D721Med (cell line): Measurements from ENCODE around the gene TANGO6.

Source experiments
- DNase-seq: peaks from one replicate; pipeline ENCODE4 v3.0.0; 2011; ENCODE audit warnings: low spot score; ENCODE audit not compliant: insufficient read length
- FAIRE-seq: peaks from 2 replicates; lab custom pipeline; 2011; peaks lifted over from hg19 to GRCh38; lab: Jason Lieb, UNC
- CTCF ChIP-seq: IDR thresholded peaks from 2 replicates; pipeline ENCODE4 v1.5.1; 2012; ENCODE audit warnings: mild to moderate bottlenecking, control low read depth; ENCODE audit not compliant: insufficient read depth; ENCODE audit errors: missing control alignments

TANGO6 gene

GRCh38 chr16:69114346-69114975 lies 271.1 kb downstream of the TANGO6 start:
- DNase-seq: no peak
- no peak for FAIRE-seq
- no peak for TF ChIP-seq CTCF

DNA sequence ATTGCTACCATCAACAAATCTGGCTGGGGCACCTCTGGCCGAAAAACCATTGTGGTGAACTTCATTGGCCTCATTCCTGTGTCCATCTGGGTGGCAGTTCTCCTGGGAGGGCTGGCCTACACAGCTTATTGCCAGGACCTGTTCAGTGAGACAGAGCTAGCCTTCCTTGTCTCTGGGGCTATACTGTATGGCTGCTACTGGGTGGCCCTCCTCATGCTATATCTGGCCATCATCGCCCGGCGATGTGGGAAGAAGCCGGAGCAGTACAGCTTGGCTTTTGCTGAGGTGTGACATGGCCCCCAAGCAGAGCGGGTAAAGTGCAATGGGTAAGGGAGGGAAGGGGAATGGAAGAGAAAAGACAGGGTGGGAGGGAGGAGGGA lies 271.6 kb downstream of the TANGO6 start:
- FAIRE-seq: no peak
- no peak for TF ChIP-seq CTCF
- DNase-seq: no peak

DNA sequence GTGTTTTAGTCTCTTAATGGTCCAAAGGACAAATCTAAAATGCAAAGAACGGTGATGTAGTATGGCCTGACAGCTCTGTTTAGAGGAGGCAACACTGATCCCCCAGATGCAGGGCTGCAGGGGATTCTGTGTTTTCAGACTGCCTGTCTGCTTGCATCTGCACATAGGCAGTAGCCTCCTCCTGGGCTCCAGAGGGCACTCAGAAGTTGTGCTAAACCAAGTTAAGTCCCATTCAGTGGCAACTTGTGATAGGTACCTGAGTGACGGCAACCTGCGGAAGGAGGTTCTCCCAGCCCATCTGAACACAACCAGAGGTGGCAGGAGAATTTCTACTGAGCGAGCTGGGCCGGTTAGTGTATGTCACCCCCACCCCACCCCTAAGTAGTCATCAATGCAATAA lies 272.0 kb downstream of the TANGO6 start:
- DNase-seq (no peak), FAIRE-seq (no peak)
- TF ChIP-seq CTCF: no peak

DNA sequence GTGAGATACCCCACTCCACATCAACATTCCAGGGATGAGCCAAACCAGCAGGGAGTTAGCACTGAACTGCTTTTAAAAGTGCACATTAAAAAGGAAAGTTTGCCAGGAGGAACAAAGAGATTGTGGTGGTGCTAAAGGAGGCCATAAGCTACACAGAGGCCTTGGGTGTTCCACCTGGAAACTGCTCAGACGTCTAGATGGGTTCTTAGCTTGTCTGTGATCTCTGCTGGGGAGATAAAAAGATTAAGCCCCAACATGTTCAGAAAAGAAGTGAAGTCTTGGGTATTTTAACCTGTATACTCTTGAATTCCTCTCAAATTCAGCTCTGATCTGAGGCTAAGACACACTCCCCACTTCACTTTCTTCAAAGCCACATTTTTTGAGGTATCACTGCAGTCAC lies 272.5 kb downstream of the TANGO6 start:
- TF ChIP-seq CTCF: no peak
- FAIRE-seq: no peak
- DNase-seq: no peak

DNA sequence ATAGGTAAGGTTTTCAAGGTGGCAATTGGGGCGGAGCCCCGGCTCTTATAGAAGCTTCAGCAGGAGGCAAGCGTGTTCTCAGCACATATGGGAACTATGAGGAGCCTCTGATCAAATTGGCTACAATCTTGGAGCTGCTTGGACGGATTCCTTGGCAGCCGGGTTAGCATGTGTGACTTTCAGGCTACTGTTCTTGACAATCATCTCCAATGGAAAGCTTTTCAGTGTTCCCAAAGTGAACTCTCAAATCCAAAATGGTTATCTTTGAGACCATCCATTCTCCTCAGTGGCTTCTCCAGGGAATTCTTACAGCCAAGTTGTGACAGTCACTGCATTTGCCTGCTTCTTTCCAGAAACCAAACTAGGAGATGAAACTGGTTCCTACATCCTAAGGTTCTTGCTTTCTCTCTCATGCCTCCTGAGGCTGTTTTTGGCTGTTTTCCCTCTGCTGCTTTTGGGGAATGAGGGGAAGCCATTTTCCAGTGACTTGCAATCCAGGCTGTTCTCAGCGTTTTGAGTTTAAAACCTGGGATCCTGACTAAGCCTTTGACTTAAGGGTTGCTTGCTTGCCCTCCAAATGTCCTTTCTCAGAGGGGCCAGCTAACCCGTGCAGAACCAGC lies 273.0 kb downstream of the TANGO6 start:
- FAIRE-seq: no peak
- DNase-seq: no peak
- TF ChIP-seq CTCF: no peak

DNA sequence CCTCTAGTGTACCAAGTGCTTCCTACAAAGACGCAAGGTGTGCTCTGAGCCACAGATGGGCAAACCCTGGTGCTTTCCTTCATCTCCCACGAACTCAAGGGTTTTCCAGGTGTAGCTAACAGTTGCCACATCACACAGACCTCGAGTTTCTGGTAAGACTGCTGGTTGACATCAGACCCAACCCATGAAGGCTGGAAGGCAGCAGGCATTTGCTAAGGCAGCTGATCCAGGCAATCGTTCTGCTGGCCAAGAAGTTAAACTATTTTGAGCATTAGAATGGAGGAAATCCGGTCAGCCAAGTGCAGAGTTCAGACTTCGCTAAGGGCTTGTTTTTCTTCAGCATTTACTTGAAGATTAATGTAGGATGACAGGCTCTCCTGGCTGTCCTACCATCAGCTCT lies 273.6 kb downstream of the TANGO6 start:
- DNase-seq (no peak), FAIRE-seq (no peak)
- TF ChIP-seq CTCF: no peak

DNA sequence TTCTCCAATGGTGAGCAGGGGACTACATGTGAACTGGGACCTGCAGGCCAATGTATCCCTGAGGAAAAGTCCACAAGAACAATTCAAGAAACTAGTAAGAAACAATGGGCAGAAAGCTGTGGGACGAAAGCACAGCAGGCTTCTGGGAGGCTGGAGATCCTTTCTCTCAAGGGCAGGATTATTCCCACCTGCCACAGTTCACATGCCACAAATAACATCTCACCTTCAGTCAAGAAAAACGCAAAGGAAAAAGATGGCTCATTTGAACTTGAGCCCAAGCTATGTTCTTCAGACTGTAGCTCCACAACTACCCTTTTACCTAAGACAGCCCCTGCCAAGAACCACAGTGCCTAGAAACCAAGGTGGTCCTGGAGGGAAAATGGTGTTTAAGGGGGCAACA lies 275.1 kb downstream of the TANGO6 start:
- FAIRE-seq (no peak), DNase-seq (no peak)
- TF ChIP-seq CTCF: no peak
